ENCODE measurements around the gene FLOT1. TPM values are rescaled to one million over a fixed set of nuclear protein-coding genes. Genes with fewer than 3 reads are reported as not detected.

The FLOT1 gene
- total and polyA plus RNA-seq, 9 of the 15 experiments (the other 6 are each of a cell fraction or from before 2014, with no cell fraction given) = 11.7 to 149 (median 118) TPM

- TF ChIP-seq MGA (IDR thresholded peaks at IDR 0.05) = no peak; the same call in 1 of the 2 replicates
- TF ChIP-seq ZBTB5 (IDR thresholded peaks at IDR 0.05) = no peak
- TF ChIP-seq AFF4 (CRISPR knock-in tag; IDR thresholded peaks at IDR 0.05) = peak; percentile 97; the same call in 1 of the 2 replicates
- no peak for TF ChIP-seq NFIX (CRISPR knock-in tag; IDR thresholded peaks at IDR 0.05; ENCODE audit: low read depth)
- no peak for TF ChIP-seq PRPF4 (IDR thresholded peaks at IDR 0.05; ENCODE audit: insufficient read depth, low read depth, low read length, poor library complexity, severe bottlenecking)
- TF ChIP-seq CHD4 (IDR thresholded peaks at IDR 0.05; ENCODE audit: insufficient read depth, insufficient replicate concordance, low read depth, low read length, poor library complexity, severe bottlenecking) = no peak
- no peak for TF ChIP-seq ZKSCAN8 (CRISPR knock-in tag; IDR thresholded peaks at IDR 0.05)
- no peak for TF ChIP-seq HSF4 (CRISPR knock-in tag; IDR thresholded peaks at IDR 0.05; ENCODE audit: borderline replicate concordance)
Measured at GRCh38 chr6:30717129-30717844, 25.2 kb downstream of the FLOT1 start, which contains the start of gene MDC1 (continued).
